Measurements from ENCODE around the gene NCOA5. TPM values are rescaled to one million over a fixed set of nuclear protein-coding genes. Genes with fewer than 3 reads are reported as not detected.

The NCOA5 gene
- total and polyA plus RNA-seq, 8 donors = 8.4 to 19.6 (median 12.0) TPM

- no peak for FAIRE-seq
- H3K4me3 ChIP-seq = no peak overlapping the region
Measured at GRCh38 chr20:46134716-46135115, 45.0 kb upstream of the NCOA5 start.

GRCh38 chr20:46133886-46134654 is 44.3 kb upstream of the NCOA5 start:
- 67 to 85% methylated on average over 11 of the region's 11 CpGs for WGBS, 2 donors
- no peaks in the 10 kb centered on the region for H3K9me3 ChIP-seq
- TF ChIP-seq, protein P1, sequence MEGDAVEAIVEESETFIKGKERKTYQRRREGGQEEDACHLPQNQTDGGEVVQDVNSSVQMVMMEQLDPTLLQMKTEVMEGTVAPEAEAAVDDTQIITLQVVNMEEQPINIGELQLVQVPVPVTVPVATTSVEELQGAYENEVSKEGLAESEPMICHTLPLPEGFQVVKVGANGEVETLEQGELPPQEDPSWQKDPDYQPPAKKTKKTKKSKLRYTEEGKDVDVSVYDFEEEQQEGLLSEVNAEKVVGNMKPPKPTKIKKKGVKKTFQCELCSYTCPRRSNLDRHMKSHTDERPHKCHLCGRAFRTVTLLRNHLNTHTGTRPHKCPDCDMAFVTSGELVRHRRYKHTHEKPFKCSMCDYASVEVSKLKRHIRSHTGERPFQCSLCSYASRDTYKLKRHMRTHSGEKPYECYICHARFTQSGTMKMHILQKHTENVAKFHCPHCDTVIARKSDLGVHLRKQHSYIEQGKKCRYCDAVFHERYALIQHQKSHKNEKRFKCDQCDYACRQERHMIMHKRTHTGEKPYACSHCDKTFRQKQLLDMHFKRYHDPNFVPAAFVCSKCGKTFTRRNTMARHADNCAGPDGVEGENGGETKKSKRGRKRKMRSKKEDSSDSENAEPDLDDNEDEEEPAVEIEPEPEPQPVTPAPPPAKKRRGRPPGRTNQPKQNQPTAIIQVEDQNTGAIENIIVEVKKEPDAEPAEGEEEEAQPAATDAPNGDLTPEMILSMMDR (IDR thresholded peaks at IDR 0.05) = no peak
- H3K4me1 ChIP-seq = no peaks in the 10 kb centered on the region
- ATAC-seq (no peak), FAIRE-seq (no peak), DNase-seq (peak in 1 of 6 donors; percentile 18)
- H3K27ac ChIP-seq = no peak overlapping the region
- no peak overlapping the region for H3K4me3 ChIP-seq
- intact Hi-C loops (cut with DNase I) = loop anchor here in 2 of 3 donors (5.0 to 10.0 kb wide), 2 partner anchors 211 to 213 kb away; no protein-coding TSS in a partner anchor
- H3K36me3 ChIP-seq = no peaks in the 10 kb centered on the region
- H3K27me3 ChIP-seq = no peaks in the 10 kb centered on the region

More at GRCh38 chr20:46134716-46135115, 45.0 kb upstream of the NCOA5 start:
- 74 to 79% methylated on average over 7 of the region's 7 CpGs for WGBS, 2 donors
- no peaks in the 10 kb centered on the region for H3K36me3 ChIP-seq
- intact Hi-C loops (cut with DNase I) = loop anchor here in 2 of 3 donors (5.0 to 10.0 kb wide), 2 partner anchors 210 to 213 kb away; no protein-coding TSS in a partner anchor
- no peaks in the 10 kb centered on the region for H3K9me3 ChIP-seq
- ATAC-seq = no peak
- TF ChIP-seq, protein P1 (IDR thresholded peaks at IDR 0.05) = no peak
- H3K27me3 ChIP-seq = no peaks in the 10 kb centered on the region
- no peak for DNase-seq
- no peaks in the 10 kb centered on the region for H3K4me1 ChIP-seq
- no peak overlapping the region for H3K27ac ChIP-seq

- FAIRE-seq (no peak), DNase-seq (peak; percentile 47 to 89 (median 72)), ATAC-seq (peak; percentile 87 to 97 (median 94))
- TF ChIP-seq, protein P1 (IDR thresholded peaks at IDR 0.05) = peak; percentile 46 to 68 (median 56)
- WGBS, 2 donors = 11 to 13% methylated on average over 17 of the region's 17 CpGs
- Histone ChIP-seq H3K4me1 (no peaks in the 10 kb centered on the region), H3K36me3 (no peaks in the 10 kb centered on the region), H3K9me3 (no peaks in the 10 kb centered on the region), H3K27ac (no peak overlapping the region), H3K27me3 (no peaks in the 10 kb centered on the region), H3K4me3 (no peak overlapping the region)
- intact Hi-C loops (cut with DNase I) = loop anchor here in 2 of 3 donors (5.0 to 10.0 kb wide), 2 partner anchors 212 to 215 kb away; no protein-coding TSS in a partner anchor
Measured at GRCh38 chr20:46132705-46133120, 43.0 kb upstream of the NCOA5 start.

DNA sequence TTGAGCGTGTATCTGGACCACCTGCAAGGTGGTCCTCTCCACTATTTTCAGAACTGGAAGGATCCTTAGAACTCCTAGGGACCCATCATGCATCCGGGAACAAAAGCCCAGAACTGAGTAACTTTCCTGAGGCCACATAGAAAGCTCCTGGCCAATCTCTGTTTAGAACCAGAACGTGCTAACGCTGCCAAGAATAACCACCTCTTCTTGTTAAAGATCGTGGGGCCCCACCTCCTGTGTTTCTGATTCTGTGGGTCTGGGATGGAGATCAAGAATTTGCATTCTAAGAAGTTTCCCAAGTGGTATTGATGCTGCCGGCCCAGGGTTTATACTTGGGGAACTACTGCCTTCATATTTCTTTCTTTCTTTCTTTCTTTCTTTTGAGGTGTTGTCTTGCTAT is 41.6 kb upstream of the NCOA5 start:
- Histone ChIP-seq H3K27me3 (no peaks in the 10 kb centered on the region), H3K36me3 (no peaks in the 10 kb centered on the region), H3K4me1 (no peaks in the 10 kb centered on the region), H3K27ac (no peak overlapping the region), H3K9me3 (no peaks in the 10 kb centered on the region), H3K4me3 (no peak overlapping the region)
- DNase-seq (peak in 1 of 6 donors; percentile 2), ATAC-seq (no peak), FAIRE-seq (no peak)
- TF ChIP-seq, protein P1 (IDR thresholded peaks at IDR 0.05) = no peak
- 33 to 38% methylated on average over 6 of the region's 6 CpGs for WGBS, 2 donors
- intact Hi-C loops (cut with DNase I) = loop anchor here in 2 of 3 donors (5.0 to 10.0 kb wide), 2 partner anchors 213 to 216 kb away; no protein-coding TSS in a partner anchor

Measured in pancreas (tissue), 10 donors.